ENCODE measurements around the gene PPP1R12A.
"Not testable (repeated sequence)": the region's sequence is repeated elsewhere in the genome, so short reads cannot be mapped to it uniquely, and the experiment has no call there.

The PPP1R12A gene

DNA sequence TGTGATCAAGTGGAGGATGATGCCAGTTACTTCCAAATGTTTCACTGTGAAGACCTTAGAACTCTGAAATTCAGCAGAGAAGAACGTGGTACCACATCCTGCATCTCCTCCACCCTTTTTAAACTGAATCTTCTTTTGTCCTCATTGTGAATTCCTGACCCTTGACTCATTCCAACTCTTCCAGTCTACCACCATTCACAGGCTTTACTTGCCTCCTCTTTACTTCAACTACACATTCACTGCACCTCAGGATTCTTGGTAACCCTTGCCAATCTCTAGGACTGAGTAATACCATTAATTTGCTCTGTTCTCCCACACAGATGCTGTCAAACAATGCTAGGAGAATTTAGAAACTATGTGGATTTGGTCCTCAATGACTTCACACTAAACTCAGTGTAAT, 37.3 kb downstream of the PPP1R12A start:
- no peak overlapping the region for H3K4me3 ChIP-seq (ENCODE audit: low read depth, low read length)

DNA sequence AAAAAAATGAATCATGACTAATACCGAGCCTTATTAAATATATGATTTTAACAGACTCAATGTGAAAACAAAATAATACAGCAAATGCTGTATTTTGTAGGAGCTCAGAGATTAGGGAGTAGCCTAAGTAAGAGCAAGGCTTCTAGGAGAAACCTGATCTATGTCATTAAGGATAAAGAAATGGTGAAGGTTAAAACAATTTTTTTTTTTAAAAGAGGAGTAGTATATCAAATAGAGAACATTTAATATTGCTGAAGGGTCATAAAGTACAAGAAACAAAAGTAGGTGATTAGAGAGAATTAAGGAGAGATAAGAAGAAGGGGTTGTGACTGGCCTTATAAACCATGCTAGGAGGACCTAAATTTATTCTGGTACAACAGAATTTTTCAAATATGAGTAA, 39.1 kb downstream of the PPP1R12A start:
- no peak overlapping the region for H3K4me3 ChIP-seq (ENCODE audit: low read depth, low read length)

DNA sequence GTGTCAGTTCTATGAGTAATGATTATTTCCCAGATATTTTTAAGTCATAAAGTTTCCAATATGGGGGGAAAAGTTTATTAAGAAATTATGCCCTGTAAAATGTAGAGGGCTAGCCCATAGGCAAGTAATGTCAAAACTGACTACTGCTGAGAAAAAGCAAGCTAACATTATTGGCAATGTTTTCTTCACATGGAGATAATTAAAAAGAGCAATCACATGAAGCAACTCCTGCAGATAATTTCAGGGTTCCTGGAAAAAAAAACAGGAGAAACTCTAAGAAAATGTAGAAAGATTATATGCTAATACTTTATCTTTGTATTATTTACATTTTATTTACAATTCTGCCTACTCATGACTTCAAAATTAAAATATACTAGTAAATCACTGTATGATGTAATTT, 39.8 kb downstream of the PPP1R12A start:
- no peak overlapping the region for H3K4me3 ChIP-seq (ENCODE audit: low read depth, low read length)

DNA sequence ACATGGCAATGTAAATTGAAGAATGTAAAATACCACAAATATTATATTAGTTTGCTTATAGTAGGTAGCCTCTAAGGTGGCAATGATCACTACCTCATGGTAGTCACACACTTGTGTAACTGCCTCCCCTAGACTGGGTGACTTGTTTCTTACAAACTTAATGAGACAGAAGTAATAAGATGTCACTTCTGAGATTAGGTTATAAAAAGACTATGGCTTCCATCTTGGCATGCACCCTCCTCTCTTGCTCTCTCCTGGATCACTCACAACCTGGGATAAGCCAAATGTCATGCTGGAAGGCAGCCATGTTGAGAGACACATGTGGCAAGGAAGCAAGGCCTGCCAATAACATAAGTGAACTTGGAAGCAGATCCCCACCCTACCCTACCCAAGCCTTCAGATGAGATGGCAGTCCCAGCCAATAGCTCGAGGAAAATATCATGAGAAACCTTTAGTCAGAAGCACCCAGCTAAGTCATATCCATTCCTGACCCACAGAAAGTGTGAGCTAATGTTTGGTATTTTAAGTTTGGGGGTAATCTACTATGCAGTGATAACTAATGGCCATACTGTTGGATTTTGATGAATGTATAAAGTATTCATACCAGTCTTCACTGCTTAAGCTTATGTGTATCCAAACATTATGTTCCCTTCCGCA, 43.3 kb downstream of the PPP1R12A start:
- H3K4me3 ChIP-seq (ENCODE audit: low read depth, low read length) = no peak overlapping the region

- H3K4me3 ChIP-seq (ENCODE audit: low read depth, low read length) = no peak overlapping the region
Measured at GRCh38 chr12:79887890-79888289, 47.0 kb downstream of the PPP1R12A start.

GRCh38 chr12:79886917-79887519, 47.9 kb downstream of the PPP1R12A start:
- no peak overlapping the region for H3K4me3 ChIP-seq (ENCODE audit: low read depth, low read length)

DNA sequence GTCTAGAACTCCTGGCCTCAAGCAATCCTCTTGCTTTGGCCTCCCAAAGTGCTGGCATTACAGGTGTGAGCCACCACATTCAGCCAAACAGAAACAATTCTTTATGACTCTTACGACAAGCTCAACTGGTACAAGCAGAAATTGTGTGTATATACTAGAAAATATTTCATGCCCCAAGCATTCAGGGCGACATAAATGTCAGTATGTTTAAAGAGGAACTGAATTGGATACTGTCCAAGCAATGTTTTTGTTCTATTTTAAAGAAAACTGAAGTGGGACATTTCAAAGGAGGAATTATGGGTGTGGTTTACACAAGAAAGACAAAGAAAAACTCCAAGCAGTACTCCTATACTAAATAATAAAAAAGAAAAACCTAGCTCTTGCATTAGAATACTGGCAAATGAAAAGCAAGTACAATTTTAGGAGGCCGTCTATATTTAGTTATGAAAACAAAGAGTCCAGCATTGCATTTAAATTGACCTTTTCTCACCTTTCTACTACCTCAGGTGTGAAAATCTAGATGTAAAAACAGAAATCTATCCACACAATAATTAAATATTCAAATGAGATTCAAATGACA, 48.9 kb downstream of the PPP1R12A start:
- no peak overlapping the region for H3K4me3 ChIP-seq (ENCODE audit: low read depth, low read length)

DNA sequence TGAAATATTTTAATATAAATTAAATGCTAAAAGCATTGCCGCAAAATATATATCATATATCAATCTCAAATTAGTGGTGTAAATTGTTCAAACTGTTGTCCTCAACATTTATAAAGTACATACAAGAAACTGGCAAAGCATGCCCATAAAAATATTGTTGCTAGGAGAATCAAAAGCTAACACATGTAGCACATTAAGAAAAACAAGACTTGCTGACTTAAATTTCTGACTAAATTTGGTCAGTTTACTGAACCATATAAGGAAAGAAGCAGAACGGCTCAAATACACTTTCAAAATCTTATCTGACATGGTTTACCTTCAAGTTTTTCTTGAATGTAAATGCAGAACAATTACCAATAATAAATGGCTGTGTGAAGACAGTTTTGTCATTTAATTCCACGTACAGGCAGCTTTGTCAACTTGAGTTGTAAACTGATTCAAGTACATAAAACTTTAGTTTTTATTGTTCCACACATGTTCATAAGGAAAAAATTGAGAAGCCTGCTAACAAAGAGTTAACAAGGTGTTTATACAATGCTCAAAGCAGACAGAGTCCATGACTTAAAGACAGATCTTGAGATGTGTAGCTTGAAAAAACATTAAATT, 50.4 kb downstream of the PPP1R12A start:
- no peak overlapping the region for H3K4me3 ChIP-seq (ENCODE audit: low read depth, low read length)

DNA sequence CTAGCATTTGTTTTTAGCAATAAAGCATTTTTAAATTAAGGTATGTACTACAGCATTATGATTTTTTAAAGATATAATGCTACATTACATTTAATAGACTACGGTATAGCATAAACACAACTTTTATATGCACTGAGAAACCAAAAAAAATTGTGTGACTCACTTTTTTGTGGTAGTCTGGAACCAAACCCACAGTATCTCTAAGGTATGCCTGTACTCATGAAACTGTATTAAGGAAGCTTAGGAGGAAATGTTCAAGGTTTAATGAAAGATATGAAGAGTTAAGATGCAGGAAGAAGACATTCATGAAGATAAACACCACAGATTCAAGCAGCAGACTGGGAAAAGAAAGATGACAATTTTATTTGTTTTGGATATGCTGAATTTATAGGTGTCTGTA, 51.7 kb downstream of the PPP1R12A start:
- no peak overlapping the region for H3K4me3 ChIP-seq (ENCODE audit: low read depth, low read length)

DNA sequence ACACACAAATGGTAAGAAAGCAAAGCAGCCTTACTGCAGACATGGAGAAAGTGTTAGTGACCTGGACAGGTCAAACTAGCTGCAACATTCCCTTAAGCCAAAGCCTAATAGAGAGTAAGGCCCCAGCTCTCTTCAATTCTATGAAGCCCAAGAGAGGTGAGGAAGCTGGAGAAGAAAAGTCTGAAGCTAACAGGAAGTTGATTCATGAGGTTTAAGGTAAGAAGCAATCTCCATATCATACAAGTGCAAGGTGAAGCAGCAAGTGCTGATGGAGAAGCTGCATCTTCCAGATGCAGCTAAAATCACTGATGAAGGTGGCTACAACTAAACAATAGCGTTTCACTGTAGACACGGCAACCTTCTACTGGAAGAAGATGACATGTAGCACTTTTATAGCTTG, 53.5 kb downstream of the PPP1R12A start:
- no peak overlapping the region for H3K4me3 ChIP-seq (ENCODE audit: low read depth, low read length)

DNA sequence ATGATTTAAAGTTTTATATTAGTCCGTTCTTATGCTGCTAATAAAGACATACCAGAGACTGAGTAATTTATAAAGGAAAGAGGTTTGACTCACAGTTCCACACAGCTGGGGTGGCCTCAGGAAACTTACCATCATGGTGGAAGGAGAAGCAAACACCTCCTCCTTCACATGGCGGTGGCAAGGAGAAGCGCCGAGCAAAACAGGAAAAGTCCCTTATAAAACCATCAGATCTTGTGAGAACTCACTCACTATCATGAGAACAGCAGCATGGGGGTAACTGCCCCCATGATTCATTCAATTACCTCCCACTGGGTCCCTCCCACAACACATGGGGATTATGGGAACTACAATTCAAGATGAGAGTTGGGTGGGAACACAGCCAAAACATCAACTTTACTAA, 56.4 kb downstream of the PPP1R12A start:
- not testable (repeated sequence) for H3K4me3 ChIP-seq (ENCODE audit: low read depth, low read length)

- H3K4me3 ChIP-seq (ENCODE audit: low read depth, low read length) = no peak overlapping the region
Measured at GRCh38 chr12:79877246-79877645, 57.7 kb downstream of the PPP1R12A start.

DNA sequence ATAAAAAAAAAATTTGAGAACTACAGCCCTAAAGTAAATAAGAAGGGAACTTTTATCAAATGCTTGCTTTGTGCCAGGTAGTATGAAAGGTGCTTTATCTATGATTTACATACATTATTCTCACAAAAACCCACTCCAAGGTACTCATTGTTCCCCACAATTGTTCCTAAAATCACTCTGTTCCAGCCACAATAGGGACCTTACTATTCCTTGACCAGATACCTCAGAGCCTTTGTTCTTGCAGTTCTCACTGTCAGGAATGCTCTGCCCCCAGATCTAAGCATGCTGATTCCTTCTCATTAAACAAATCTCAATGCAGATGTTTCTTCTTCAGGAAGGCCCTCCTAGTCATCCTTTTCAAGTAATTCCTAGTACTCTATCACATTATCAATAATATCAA, 60.2 kb downstream of the PPP1R12A start:
- no peak overlapping the region for H3K4me3 ChIP-seq (ENCODE audit: low read depth, low read length)

DNA sequence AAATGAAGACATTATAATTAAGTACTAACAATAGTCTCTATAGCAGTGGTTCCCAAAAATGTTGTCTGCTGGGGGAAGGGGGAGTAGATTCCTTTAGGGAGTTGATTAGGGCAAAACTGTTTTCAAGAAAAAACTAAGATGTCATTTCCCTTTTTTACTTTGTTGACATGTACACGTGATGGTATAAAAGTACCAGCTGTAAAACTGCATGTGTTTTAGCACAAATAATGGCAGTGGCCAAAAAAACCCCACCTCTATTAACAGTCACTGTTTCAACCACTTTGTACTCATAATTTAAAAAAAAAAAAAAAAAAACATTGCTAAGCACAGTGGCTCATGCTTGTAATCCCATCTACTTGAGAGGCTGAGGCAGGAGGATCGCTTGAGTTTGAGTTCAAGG, 61.7 kb downstream of the PPP1R12A start:
- H3K4me3 ChIP-seq (ENCODE audit: low read depth, low read length) = no peak overlapping the region

GRCh38 chr12:79871621-79872020, 63.3 kb downstream of the PPP1R12A start:
- no peak overlapping the region for H3K4me3 ChIP-seq (ENCODE audit: low read depth, low read length)

DNA sequence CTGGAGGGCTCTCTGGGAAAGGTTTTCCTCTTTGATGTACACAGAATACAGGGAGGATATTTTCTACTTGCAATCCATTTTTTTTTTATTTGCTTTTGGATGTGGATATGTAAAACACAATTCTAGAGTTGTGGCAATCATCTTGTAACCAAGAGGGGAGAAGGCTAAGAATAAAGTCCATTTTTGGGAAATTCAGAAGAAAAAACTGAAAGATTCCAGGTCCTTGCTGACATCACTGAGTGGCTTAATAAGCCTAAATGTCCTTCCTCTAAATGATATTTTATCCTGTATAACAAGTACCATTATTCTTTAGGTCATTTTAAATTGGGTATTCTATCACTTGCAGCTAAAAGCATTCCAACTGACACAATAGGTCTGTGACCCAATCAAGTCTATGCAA, 64.0 kb downstream of the PPP1R12A start:
- H3K4me3 ChIP-seq (ENCODE audit: low read depth, low read length) = no peak overlapping the region

DNA sequence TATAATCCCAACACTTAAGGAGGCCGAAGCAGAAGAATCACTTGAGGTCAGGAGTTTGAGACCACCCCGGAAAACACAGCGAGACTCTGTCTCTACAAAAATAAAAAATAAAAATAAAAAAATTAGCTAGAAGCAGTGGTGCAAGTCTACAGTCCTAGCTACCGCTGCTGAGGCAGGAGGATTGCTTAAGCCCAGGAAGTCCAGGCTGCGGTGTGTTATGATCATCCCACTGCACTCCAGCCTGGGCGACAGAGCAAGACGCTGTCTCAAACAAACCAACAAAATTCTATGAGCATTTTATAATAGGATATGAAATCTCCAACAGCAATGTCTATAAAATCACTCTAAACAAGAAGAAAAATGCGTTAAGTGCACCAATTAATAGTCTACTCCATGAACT, 75.3 kb downstream of the PPP1R12A start:
- no peak overlapping the region for H3K4me3 ChIP-seq (ENCODE audit: low read depth, low read length)

DNA sequence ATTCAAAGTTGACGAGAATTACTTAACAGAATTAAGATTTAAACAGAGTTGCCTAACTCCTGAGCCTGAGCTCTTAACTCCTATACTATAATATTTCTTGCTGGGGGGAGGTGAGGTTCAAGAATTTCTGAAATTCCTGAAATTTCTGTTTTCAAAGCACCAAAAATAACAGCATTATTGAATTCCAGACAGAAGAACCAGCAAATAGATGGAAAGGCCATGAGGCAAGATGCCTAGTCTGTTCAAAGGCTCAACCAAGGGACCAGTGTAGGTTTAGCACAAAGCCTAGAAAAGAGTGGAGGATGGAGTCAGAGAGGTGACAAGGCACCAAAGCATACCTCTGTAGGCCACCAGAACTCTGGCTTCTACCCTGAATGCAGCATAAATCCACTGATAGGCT, 76.4 kb downstream of the PPP1R12A start:
- H3K4me3 ChIP-seq (ENCODE audit: low read depth, low read length) = no peak overlapping the region

GRCh38 chr12:79857675-79858074, 77.2 kb downstream of the PPP1R12A start:
- H3K4me3 ChIP-seq (ENCODE audit: low read depth, low read length) = no peak overlapping the region

DNA sequence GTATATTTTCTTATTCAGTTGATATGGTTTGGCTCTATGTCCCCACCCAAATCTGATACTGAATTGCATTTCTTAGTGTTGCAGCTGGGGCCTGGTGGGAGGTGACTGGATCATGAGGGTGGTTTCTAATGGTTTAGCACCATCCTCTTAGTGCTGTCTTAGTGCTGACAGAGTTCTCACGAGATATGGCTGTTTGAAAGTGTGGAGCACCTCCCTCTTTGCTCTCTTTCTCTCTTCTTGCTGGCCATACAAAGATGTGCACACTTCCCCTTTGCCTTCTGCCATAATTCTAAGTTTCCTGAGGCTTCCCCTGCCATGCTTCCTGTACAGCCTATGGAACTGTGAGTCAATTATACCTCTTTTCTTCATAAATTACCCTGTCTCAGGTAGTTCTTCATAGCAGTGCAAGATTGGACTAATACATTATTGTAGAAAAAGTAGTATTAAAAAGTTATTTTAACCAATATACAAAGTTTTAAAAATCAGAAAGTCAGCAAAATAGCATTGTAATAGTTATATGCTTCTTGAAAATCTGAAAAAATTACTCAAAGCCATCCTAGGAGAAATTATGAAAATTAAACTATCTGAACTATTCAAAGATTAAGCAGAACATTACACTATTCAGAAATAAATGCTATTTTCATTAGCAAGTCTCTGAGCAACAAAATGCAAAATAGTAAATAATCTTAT, 84.1 kb downstream of the PPP1R12A start:
- H3K4me3 ChIP-seq (ENCODE audit: low read depth, low read length) = no peak overlapping the region

DNA sequence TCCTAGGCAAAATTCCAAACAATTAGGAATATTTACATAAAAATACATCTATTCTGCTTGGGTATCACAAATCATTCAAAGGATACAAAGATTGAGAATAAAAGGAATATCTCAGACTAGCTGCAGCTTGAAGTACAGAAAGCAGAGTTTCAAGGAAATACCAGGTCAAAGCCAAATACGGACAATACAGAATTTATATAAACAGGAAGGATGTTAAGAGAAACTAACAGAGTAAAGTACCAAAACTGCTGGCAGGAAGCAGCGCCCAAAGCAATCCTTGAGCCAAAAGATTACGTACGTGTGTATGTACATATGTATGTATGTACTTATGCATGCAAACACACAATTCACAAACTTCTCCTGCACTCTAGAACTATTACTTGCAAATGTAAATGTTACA, 86.6 kb downstream of the PPP1R12A start:
- no peak overlapping the region for H3K4me3 ChIP-seq (ENCODE audit: low read depth, low read length)

DNA sequence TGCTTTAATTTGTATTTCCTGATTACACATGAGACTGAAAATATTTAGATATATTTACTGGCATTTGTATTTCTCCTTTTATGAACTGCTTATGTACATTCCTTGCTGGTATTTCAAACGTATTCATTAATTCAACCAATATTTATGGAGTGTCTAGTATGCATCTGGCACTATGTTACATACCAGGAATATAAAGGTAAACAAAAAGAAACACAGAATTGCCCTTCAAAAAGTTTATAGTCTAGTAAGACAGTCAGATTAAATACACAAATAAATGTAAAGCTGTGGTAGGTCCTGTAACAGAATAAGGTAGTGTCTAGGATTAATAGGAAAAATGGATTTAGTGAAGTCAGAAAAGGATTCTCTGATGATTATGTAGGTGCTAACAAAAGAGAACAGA, 87.5 kb downstream of the PPP1R12A start:
- no peak overlapping the region for H3K4me3 ChIP-seq (ENCODE audit: low read depth, low read length)
